GM12878 (cell line): ENCODE data around the gene HOOK2. TPM values are rescaled to one million over a fixed set of nuclear protein-coding genes. Genes with fewer than 3 reads are reported as not detected.
A peak's percentile ranks its signal among the peaks of the same experiment; 100 is the strongest.
"Not testable (repeated sequence)": the region's sequence is repeated elsewhere in the genome, so short reads cannot be mapped to it uniquely, and the experiment has no call there.

ENCODE experiments used
- ATAC-seq: fragments of 200-7000 bp; cut with Tn5 transposase; 3 replicates; pipeline ENCODE4 v1.9.1; 2020; ENCODE audit warnings: mild to moderate bottlenecking, moderate library complexity
- BruUV-seq: library from RNA; stranded (reverse); fragments of 400-500 nt; replicated peaks from 2 replicates; lab custom pipeline; 2021; lab: Mats Ljungman, UMichigan
- CTCF ChIA-PET: fragments of 300-600 bp; sonication (Branson Sonifier 250); formaldehyde crosslinking; extraction: SDS; loops from one replicate; lab custom pipeline; 2021; ENCODE audit warnings: inconsistent platforms; lab: Yijun Ruan, JAX
- POLR2A ChIA-PET: fragments of 350-600 bp; formaldehyde crosslinking; extraction: SDS; loops from one replicate; lab custom pipeline; 2021; ENCODE audit warnings: inconsistent platforms; lab: Charles Lee
- RAD21 ChIA-PET: fragments of 300-600 bp; sonication (Branson Sonifier 250); formaldehyde crosslinking; loops from one replicate; lab custom pipeline; 2023; ENCODE audit warnings: antibody characterized with exemption; ENCODE audit not compliant: unreplicated experiment; lab: Charles Lee
- SMC1A ChIA-PET: fragments of 300-600 bp; sonication (Branson Sonifier 250); formaldehyde crosslinking; loops from one replicate; lab custom pipeline; 2023; ENCODE audit not compliant: unreplicated experiment, uncharacterized antibody; lab: Charles Lee
- DNase-seq: peaks from one replicate; pipeline ENCODE4 v3.0.0-alpha.2; 2011; ENCODE audit warnings: low read depth, low spot score
- FAIRE-seq: peaks from 3 replicates; lab custom pipeline; 2011; peaks lifted over from hg19 to GRCh38; lab: Jason Lieb, UNC
- H2AFZ ChIP-seq: 2 replicates; pipeline ENCODE4 v1.6.0; 2011; ENCODE audit warnings: low read depth, low read length, control low read depth; ENCODE audit not compliant: control insufficient read depth
- H3K27ac ChIP-seq: 2 replicates; pipeline ENCODE4 v1.5.1; 2011; ENCODE audit warnings: control low read depth; ENCODE audit not compliant: control insufficient read depth, insufficient read depth
- H3K27me3 ChIP-seq, 2 experiments: replicated peaks in 1 of 2; 2 replicates each; pipeline versions ENCODE4 v1.6.0 to v1.6.1; 2011; ENCODE audit warnings: low read length in 1 of 2; ENCODE audit not compliant: control insufficient read depth in 2 of 2, insufficient read depth in 2 of 2
- H3K36me3 ChIP-seq, 2 experiments: 2 replicates each; pipeline ENCODE4 v1.5.1; 2011; ENCODE audit warnings: low read length in 1 of 2; ENCODE audit not compliant: control insufficient read depth in 2 of 2, insufficient read depth in 2 of 2
- H3K4me1 ChIP-seq: 2 replicates; pipeline ENCODE4 v1.6.1; 2011; ENCODE audit warnings: mild to moderate bottlenecking, low read length, moderate library complexity, mixed read lengths; ENCODE audit not compliant: control insufficient read depth, insufficient read depth
- H3K4me2 ChIP-seq: 2 replicates; pipeline ENCODE4 v1.6.0; 2011; ENCODE audit warnings: control low read depth; ENCODE audit not compliant: control insufficient read depth, insufficient read depth
- H3K4me3 ChIP-seq: fragments of 200-600 bp; sonication (generic); 2 replicates; pipeline ENCODE4 v1.5.1; 2016
- H3K79me2 ChIP-seq: 2 replicates; pipeline ENCODE4 v1.6.0; 2011; ENCODE audit warnings: low read length; ENCODE audit not compliant: control insufficient read depth, insufficient read depth
- H3K9ac ChIP-seq: 2 replicates; pipeline ENCODE4 v1.8.0; 2011; ENCODE audit warnings: low read length, control low read depth, mixed read lengths; ENCODE audit not compliant: control insufficient read depth, insufficient read depth
- H3K9me3 ChIP-seq: replicated peaks from 3 replicates; pipeline ENCODE4 v1.5.1; 2011; ENCODE audit warnings: mild to moderate bottlenecking, low read length; ENCODE audit not compliant: control insufficient read depth, insufficient read depth
- H4K20me1 ChIP-seq: 2 replicates; pipeline ENCODE4 v1.6.0; 2011; ENCODE audit not compliant: control insufficient read depth, insufficient read depth
- SMAD1 ChIP-seq: fragments of 450-650 bp; IDR thresholded peaks from 2 replicates; pipeline ENCODE4 v1.6.1; 2018; ENCODE audit warnings: mild to moderate bottlenecking, low read depth; ENCODE audit not compliant: partially characterized antibody
- YY1 ChIP-seq: IDR thresholded peaks from 2 replicates; pipeline ENCODE4 v1.6.1; 2011; ENCODE audit warnings: low read depth, mild to moderate bottlenecking, low read length
- WGBS: methylation state at CpG from one replicate; pipeline ENCODE4 v1.1.6; 2016; ENCODE audit warnings: low lambda C conversion rate; ENCODE audit not compliant: insufficient replicate concordance, insufficient coverage; ENCODE audit errors: missing lambda C conversion rate; 5-methylcytosine and 5-hydroxymethylcytosine counted together
- in situ Hi-C: fragments of 300-500 bp; cut with MboI; formaldehyde crosslinking; loops from 9 replicates; pipeline ENCODE4 v1.14.3; 2018; ENCODE audit warnings: mixed read lengths
- intact Hi-C: fragments of 100-400 bp; cut with micrococcal nuclease; formaldehyde crosslinking; loops from one replicate; pipeline ENCODE4 v1.14.2; 2022; ENCODE audit not compliant: unreplicated experiment
- polyA plus RNA-seq, 11 experiments: library from polyadenylated mRNA; depleted of rRNA in 4 of 11; unstranded in 6 of 11; stranded (reverse) in 5 of 11; fragments of >200 nt; fragmentation: Nextera tagmentation in 4 of 11; fragmentation: Illumina TruSeq in 1 of 11; extraction: Ambion mirVana in 4 of 11; extraction: Trizol in 1 of 11; gene quantifications; 1 replicate in 1 of 11; 2 replicates in 10 of 11; pipeline versions ENCODE4 v1.2.1 to v1.2.3, GENCODE V29; 2011 to 2016; ENCODE audit warnings: inconsistent platforms in 2 of 11, missing spikeins in 2 of 11, low read depth in 1 of 11
- total RNA-seq, 4 experiments: library from RNA; depleted of rRNA in 3 of 4; stranded (reverse); fragments of >200 nt in 3 of 4; fragmentation: Illumina TruSeq in 1 of 4; extraction: Trizol in 1 of 4; gene quantifications; 2 replicates each; pipeline versions ENCODE4 v1.2.1 to v1.2.3, GENCODE V29; 2013 to 2021
- TF ChIP-seq, protein P1 (sequence below): IDR thresholded peaks from 2 replicates; pipeline ENCODE4 v1.6.1; 2011; ENCODE audit warnings: low read depth, low read length, improper control_type of control experiment, borderline replicate concordance

The HOOK2 gene
- total and polyA plus RNA-seq, 10 of the 15 experiments (the other 5 are each of a cell fraction or from before 2014, with no cell fraction given) = 1.5 to 9.6 (median 6.2) TPM

- TF ChIP-seq, protein P1, sequence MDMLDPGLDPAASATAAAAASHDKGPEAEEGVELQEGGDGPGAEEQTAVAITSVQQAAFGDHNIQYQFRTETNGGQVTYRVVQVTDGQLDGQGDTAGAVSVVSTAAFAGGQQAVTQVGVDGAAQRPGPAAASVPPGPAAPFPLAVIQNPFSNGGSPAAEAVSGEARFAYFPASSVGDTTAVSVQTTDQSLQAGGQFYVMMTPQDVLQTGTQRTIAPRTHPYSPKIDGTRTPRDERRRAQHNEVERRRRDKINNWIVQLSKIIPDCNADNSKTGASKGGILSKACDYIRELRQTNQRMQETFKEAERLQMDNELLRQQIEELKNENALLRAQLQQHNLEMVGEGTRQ = peak; percentile 37
- TF ChIP-seq, all 136 proteins: peak for 10
Measured at GRCh38 chr19:12774588-12775555, at the start of gene HOOK2 (continued).

DNA sequence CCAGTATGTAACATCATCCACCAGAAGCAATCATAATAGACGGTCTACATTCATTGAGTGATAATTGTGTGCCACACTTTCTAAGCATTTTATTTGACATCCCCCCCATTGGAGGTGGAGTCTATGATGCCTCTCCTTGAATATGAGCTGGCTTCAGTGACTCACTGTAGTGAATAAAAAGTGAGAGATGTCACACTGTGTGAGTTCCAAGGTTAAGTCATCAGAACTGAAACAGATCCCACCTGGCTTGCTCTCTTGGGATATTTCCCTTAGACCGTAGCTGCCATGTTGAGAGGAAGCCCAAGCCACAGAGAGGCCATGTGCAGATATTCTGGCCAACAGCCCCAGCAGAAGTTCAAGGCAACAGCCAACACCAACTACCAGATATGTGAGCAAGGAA lies 46.4 kb upstream of the HOOK2 start:
- Histone ChIP-seq H3K4me1 (no peaks in the 10 kb centered on the region), H3K4me2 (no peak overlapping the region), H2AFZ (no peak overlapping the region), H3K9ac (no peak overlapping the region), H3K27me3 (no peaks in the 10 kb centered on the region), H3K27ac (no peak overlapping the region), H3K4me3 (no peak overlapping the region), H3K9me3 (no peaks in the 10 kb centered on the region), H3K36me3 (no peaks in the 10 kb centered on the region), H4K20me1 (no peaks in the 10 kb centered on the region), H3K79me2 (no peaks in the 10 kb centered on the region)
- FAIRE-seq = no peak
- WGBS = 48% methylated on average over 2 of the region's 2 CpGs
- TF ChIP-seq SMAD1 (no peak), YY1 (0 out of 2 replicates have a peak, but pooled peaks have one; percentile 22)
- RAD21 ChIA-PET = no interaction called here
- intact Hi-C loops = no loop called here
- POLR2A ChIA-PET = no interaction called here
- no peak for ATAC-seq
- CTCF ChIA-PET = interaction anchor here (0.7 to 1.1 kb wide), 2 partner anchors 26 to 59 kb away, joined by 3 to 4 read pairs; no protein-coding TSS in a partner anchor
- no TSS peak for BruUV-seq
- in situ Hi-C loops = no loop called here
- no peak for DNase-seq
- SMC1A ChIA-PET = no interaction called here

DNA sequence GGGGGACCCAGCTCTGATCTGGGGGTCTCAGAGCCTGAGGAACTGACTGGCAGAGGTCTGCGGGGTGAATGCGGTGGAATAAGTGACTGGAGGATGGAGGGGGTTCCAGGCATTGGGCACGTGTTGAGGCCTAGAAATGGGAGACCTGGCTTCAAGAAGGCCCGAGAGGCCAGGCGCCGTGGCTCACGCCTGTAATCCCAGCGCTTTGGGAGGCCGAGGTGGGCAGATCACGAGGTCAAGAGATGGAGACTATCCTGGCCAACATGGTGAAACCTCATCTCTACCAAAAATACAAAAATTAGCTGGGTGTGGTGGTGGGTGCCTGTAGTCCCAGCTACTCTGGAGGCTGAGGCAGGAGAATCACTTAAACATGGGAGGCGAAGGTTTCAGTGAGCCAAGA lies 42.5 kb upstream of the HOOK2 start:
- H3K27me3 ChIP-seq, SMC1A ChIA-PET, H3K9me3 ChIP-seq, DNase-seq, intact Hi-C loops, H3K4me3 ChIP-seq, H3K9ac ChIP-seq, H3K27ac ChIP-seq, in situ Hi-C loops, ATAC-seq, BruUV-seq, H3K36me3 ChIP-seq, H3K4me2 ChIP-seq, H4K20me1 ChIP-seq, RAD21 ChIA-PET, H3K4me1 ChIP-seq, H3K79me2 ChIP-seq, FAIRE-seq, H2AFZ ChIP-seq: not testable (repeated sequence)
- 85% methylated on average over 11 of the region's 11 CpGs for WGBS
- CTCF ChIA-PET = interaction anchor here (0.6 to 1.6 kb wide), 2 partner anchors 52 to 147 kb away, joined by 3 to 4 read pairs; no protein-coding TSS in a partner anchor
- POLR2A ChIA-PET = interaction anchor here (0.7 kb wide), 2 partner anchors 116 to 141 kb away, joined by 4 to 5 read pairs; no protein-coding TSS in a partner anchor

GRCh38 chr19:12817188-12817587 lies 41.8 kb upstream of the HOOK2 start:
- not testable (repeated sequence) for BruUV-seq, H3K36me3 ChIP-seq, FAIRE-seq

More at GRCh38 chr19:12817188-12817587, 41.8 kb upstream of the HOOK2 start:
- DNase-seq, POLR2A ChIA-PET, H3K4me3 ChIP-seq, H3K9me3 ChIP-seq, H3K4me1 ChIP-seq, SMC1A ChIA-PET, RAD21 ChIA-PET, intact Hi-C loops, H3K4me2 ChIP-seq, H4K20me1 ChIP-seq, H3K79me2 ChIP-seq, in situ Hi-C loops, ATAC-seq, H3K27me3 ChIP-seq, H3K9ac ChIP-seq, H2AFZ ChIP-seq, H3K27ac ChIP-seq: not testable (repeated sequence)
- WGBS = 70% methylated on average over 6 of the region's 6 CpGs
- CTCF ChIA-PET = interaction anchor here (0.6 to 2.8 kb wide), 3 partner anchors 30 to 147 kb away, joined by 3 to 10 read pairs (median 4); no protein-coding TSS in a partner anchor
